ENCODE measurements around the gene KDM1A. TPM values are rescaled to one million over a fixed set of nuclear protein-coding genes. Genes with fewer than 3 reads are reported as not detected.

KDM1A gene
- total RNA-seq, 4 donors from 2014 or later, result 44.4 to 56.5 (median 52.2) TPM

DNA sequence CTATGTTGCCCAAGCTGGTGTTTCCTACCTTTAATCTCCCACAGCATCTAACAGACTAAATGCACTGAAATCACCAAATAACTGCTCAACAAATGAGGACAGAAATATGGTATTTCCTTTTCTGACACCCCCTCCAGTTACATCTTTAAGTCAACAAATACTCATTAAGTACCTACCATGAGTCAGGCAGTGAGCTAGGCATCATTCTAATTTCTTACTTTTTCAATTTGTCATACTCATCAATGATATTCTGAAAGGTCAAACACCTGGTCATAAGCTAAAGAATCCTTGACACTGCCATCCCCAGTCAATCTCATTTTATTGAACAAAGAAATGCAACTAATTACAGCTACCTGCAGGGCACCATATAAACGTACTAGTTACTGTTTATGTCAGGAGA is 112.8 kb downstream of the KDM1A start:
- TF ChIP-seq EP300 (IDR thresholded peaks at IDR 0.05) (no peak), POLR2A (IDR thresholded peaks at IDR 0.05) (no peak)
- TF ChIP-seq, protein P1, sequence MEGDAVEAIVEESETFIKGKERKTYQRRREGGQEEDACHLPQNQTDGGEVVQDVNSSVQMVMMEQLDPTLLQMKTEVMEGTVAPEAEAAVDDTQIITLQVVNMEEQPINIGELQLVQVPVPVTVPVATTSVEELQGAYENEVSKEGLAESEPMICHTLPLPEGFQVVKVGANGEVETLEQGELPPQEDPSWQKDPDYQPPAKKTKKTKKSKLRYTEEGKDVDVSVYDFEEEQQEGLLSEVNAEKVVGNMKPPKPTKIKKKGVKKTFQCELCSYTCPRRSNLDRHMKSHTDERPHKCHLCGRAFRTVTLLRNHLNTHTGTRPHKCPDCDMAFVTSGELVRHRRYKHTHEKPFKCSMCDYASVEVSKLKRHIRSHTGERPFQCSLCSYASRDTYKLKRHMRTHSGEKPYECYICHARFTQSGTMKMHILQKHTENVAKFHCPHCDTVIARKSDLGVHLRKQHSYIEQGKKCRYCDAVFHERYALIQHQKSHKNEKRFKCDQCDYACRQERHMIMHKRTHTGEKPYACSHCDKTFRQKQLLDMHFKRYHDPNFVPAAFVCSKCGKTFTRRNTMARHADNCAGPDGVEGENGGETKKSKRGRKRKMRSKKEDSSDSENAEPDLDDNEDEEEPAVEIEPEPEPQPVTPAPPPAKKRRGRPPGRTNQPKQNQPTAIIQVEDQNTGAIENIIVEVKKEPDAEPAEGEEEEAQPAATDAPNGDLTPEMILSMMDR (IDR thresholded peaks at IDR 0.05), result no peak
- H3K4me1 ChIP-seq, result no peaks in the 10 kb centered on the region
- WGBS, 2 donors, result 70 to 71% methylated on average over 1 of the region's 1 CpG
- no peaks in the 10 kb centered on the region for H3K9me3 ChIP-seq
- peaks cover 0 to 2% (median 0%) of the 10 kb centered on the region in 3 donors for H3K36me3 ChIP-seq
- no peaks in the 10 kb centered on the region for H3K27me3 ChIP-seq
- no peak overlapping the region for H3K27ac ChIP-seq
- no peak for DNase-seq (ENCODE audit: low spot score in 2 of 2)
- H3K4me3 ChIP-seq, result no peak overlapping the region

Small RNA genes within 50 kb of the gene (small RNA-seq; reads per million reads assigned to genes)
- gene MIR3115 (not detected), gene MIR4419A (not detected)

Other genes starting within 250 kb of the KDM1A start
- not detected for gene LACTBL1, start 46.6 kb upstream of the KDM1A start, total RNA-seq
- not detected for gene TEX46, start 3.6 kb upstream of the KDM1A start, total RNA-seq
- gene LUZP1, start 149.4 kb downstream of the KDM1A start, total RNA-seq, result 10 to 100 TPM; 16.7 to 17.7 (median 17.2) TPM
- gene HTR1D, start 198.0 kb downstream of the KDM1A start, total RNA-seq, result 1 to 10 TPM in 1 of 4 donors, under 1 TPM in 2, not detected in 1; 0.30 to 2.4 (median 0.63) TPM

All from tibial nerve (tissue), 4 donors.